IMR-90 (cell line): ENCODE data around the gene AGAP1. TPM values are rescaled to one million over a fixed set of nuclear protein-coding genes. Genes with fewer than 3 reads are reported as not detected.

ENCODE experiments used
- ATAC-seq: fragments of 200-7000 bp; cut with Tn5 transposase; 2 replicates; pipeline ENCODE4 v1.9.1; 2020; ENCODE audit warnings: low read depth, mild to moderate bottlenecking, moderate library complexity
- BruUV-seq: library from RNA; stranded (reverse); fragments of 400-500 nt; replicated peaks from 2 replicates; lab custom pipeline; 2021; lab: Mats Ljungman, UMichigan
- CTCF ChIA-PET: fragments of 300-600 bp; formaldehyde crosslinking; extraction: SDS; loops from one replicate; lab custom pipeline; 2021; ENCODE audit warnings: antibody characterized with exemption; lab: Yijun Ruan, JAX
- POLR2A ChIA-PET: fragments of 300-600 bp; sonication (Branson Sonifier 250); formaldehyde crosslinking; loops from one replicate; lab custom pipeline; 2022; ENCODE audit warnings: antibody characterized with exemption; ENCODE audit not compliant: unreplicated experiment; lab: Charles Lee
- DNase-seq: peaks from one replicate; pipeline ENCODE4 v3.0.0; 2013
- H2AFZ ChIP-seq: replicated peaks from 2 replicates; pipeline ENCODE3; 2013; ENCODE audit warnings: low read length, mild to moderate bottlenecking; ENCODE audit not compliant: poor library complexity
- H2AK5ac ChIP-seq: 2 replicates; pipeline ENCODE4 v1.6.1; 2013; ENCODE audit warnings: low read depth, low read length, inconsistent platforms
- H2AK9ac ChIP-seq: replicated peaks from 2 replicates; pipeline ENCODE3; 2013; ENCODE audit warnings: mild to moderate bottlenecking, low read depth, low read length, moderate library complexity; ENCODE audit not compliant: poor library complexity
- H2BK120ac ChIP-seq: 2 replicates; pipeline ENCODE4 v1.6.1; 2013; ENCODE audit warnings: low read depth, low read length, inconsistent platforms
- H2BK15ac ChIP-seq: 3 replicates; pipeline ENCODE4 v1.6.1; 2013; ENCODE audit warnings: low read depth, low read length, inconsistent platforms
- H2BK20ac ChIP-seq: 2 replicates; pipeline ENCODE4 v1.6.1; 2013; ENCODE audit warnings: low read depth, mild to moderate bottlenecking, inconsistent platforms, low read length, moderate library complexity
- H2BK5ac ChIP-seq: 2 replicates; pipeline ENCODE4 v1.6.1; 2013; ENCODE audit warnings: mild to moderate bottlenecking, low read depth, low read length, inconsistent platforms; ENCODE audit not compliant: poor library complexity, severe bottlenecking
- H3K14ac ChIP-seq: replicated peaks from 2 replicates; pipeline ENCODE4 v1.6.1; 2013; ENCODE audit warnings: low read depth, low read length, inconsistent platforms
- H3K18ac ChIP-seq: 2 replicates; pipeline ENCODE4 v1.6.1; 2013; ENCODE audit warnings: low read depth, low read length, control low read depth
- H3K23ac ChIP-seq: 2 replicates; pipeline ENCODE4 v1.6.1; 2013; ENCODE audit warnings: low read depth, low read length, inconsistent platforms
- H3K27ac ChIP-seq: 2 replicates; pipeline ENCODE4 v1.5.1; 2013; ENCODE audit warnings: mild to moderate bottlenecking, control low read depth, low read length; ENCODE audit not compliant: insufficient read depth
- H3K27me3 ChIP-seq: 2 replicates; pipeline ENCODE4 v1.6.1; 2013; ENCODE audit warnings: low read length; ENCODE audit not compliant: control insufficient read depth, insufficient read depth
- H3K36me3 ChIP-seq: 2 replicates; pipeline ENCODE4 v1.6.1; 2013; ENCODE audit warnings: low read length, mixed read lengths; ENCODE audit not compliant: control insufficient read depth, insufficient read depth
- H3K4ac ChIP-seq: 2 replicates; pipeline ENCODE4 v1.6.1; 2013; ENCODE audit warnings: low read depth, low read length, inconsistent platforms
- H3K4me1 ChIP-seq: 2 replicates; pipeline ENCODE4 v1.6.1; 2013; ENCODE audit warnings: low read length, mixed read lengths; ENCODE audit not compliant: control insufficient read depth, insufficient read depth
- H3K4me2 ChIP-seq: 2 replicates; pipeline ENCODE4 v1.6.1; 2013; ENCODE audit warnings: low read depth, mild to moderate bottlenecking, control low read depth, low read length, moderate library complexity
- H3K4me3 ChIP-seq: 2 replicates; pipeline ENCODE4 v1.5.1; 2013; ENCODE audit warnings: low read depth, mild to moderate bottlenecking, control low read depth, low read length, moderate library complexity; ENCODE audit not compliant: insufficient read depth
- H3K56ac ChIP-seq: 2 replicates; pipeline ENCODE4 v1.6.1; 2013; ENCODE audit warnings: low read length, inconsistent platforms; ENCODE audit not compliant: insufficient read depth; ENCODE audit errors: extremely low read depth
- H3K79me1 ChIP-seq, 2 experiments: 2 replicates each; pipeline ENCODE4 v1.6.1; 2013; ENCODE audit warnings: low read length in 2 of 2, inconsistent platforms in 1 of 2, low read depth in 1 of 2
- H3K9ac ChIP-seq: 2 replicates; pipeline ENCODE4 v1.6.1; 2013; ENCODE audit warnings: low read depth, low read length, control low read depth
- H3K9me1 ChIP-seq: 2 replicates; pipeline ENCODE4 v1.6.1; 2013; ENCODE audit warnings: low read length, inconsistent platforms; ENCODE audit not compliant: insufficient read depth
- H3K9me3 ChIP-seq: 2 replicates; pipeline ENCODE4 v1.6.1; 2013; ENCODE audit warnings: low read length; ENCODE audit not compliant: control insufficient read depth, insufficient read depth
- H4K20me1 ChIP-seq: 2 replicates; pipeline ENCODE4 v1.6.1; 2013; ENCODE audit warnings: low read length, inconsistent platforms; ENCODE audit not compliant: insufficient read depth
- H4K5ac ChIP-seq: 2 replicates; pipeline ENCODE4 v1.6.1; 2013; ENCODE audit warnings: mild to moderate bottlenecking, low read depth, low read length, control low read depth
- H4K8ac ChIP-seq, 2 experiments: 2 replicates each; pipeline ENCODE4 v1.6.1; 2013; ENCODE audit warnings: low read depth in 2 of 2, low read length in 2 of 2, control low read depth in 1 of 2, inconsistent platforms in 1 of 2
- H4K91ac ChIP-seq: 2 replicates; pipeline ENCODE4 v1.6.1; 2013; ENCODE audit warnings: low read depth, low read length, inconsistent platforms; ENCODE audit not compliant: insufficient read depth
- BHLHE40 ChIP-seq: fragments of 150-350 bp; IDR thresholded peaks from 2 replicates; pipeline ENCODE4 v1.6.1; 2016; ENCODE audit warnings: mild to moderate bottlenecking, low read depth, low read length
- CEBPB ChIP-seq: IDR thresholded peaks from 2 replicates; pipeline ENCODE4 v1.6.1; 2012; ENCODE audit warnings: low read depth, low read length, improper control_type of control experiment
- MAFK ChIP-seq: IDR thresholded peaks from 2 replicates; pipeline ENCODE4 v1.6.1; 2012; ENCODE audit warnings: low read depth, low read length, improper control_type of control experiment
- MAZ ChIP-seq: IDR thresholded peaks from 2 replicates; pipeline ENCODE4 v1.6.1; 2012; ENCODE audit warnings: low read depth, mild to moderate bottlenecking, low read length, improper control_type of control experiment, moderate library complexity, borderline replicate concordance
- MXI1 ChIP-seq: IDR thresholded peaks from 2 replicates; pipeline ENCODE4 v1.6.1; 2012; ENCODE audit warnings: low read depth, mild to moderate bottlenecking, low read length, moderate library complexity, borderline replicate concordance
- NFE2L2 ChIP-seq: fragments of 150-350 bp; IDR thresholded peaks from 2 replicates; pipeline ENCODE4 v1.6.1; 2016; ENCODE audit warnings: low read depth, mild to moderate bottlenecking, low read length
- POLR2A ChIP-seq: IDR thresholded peaks from 2 replicates; pipeline ENCODE4 v1.6.1; 2012; ENCODE audit warnings: mild to moderate bottlenecking, low read depth, low read length
- RAD21 ChIP-seq: IDR thresholded peaks from 2 replicates; pipeline ENCODE4 v1.6.1; 2012; ENCODE audit warnings: low read length, improper control_type of control experiment
- RCOR1 ChIP-seq: IDR thresholded peaks from 2 replicates; pipeline ENCODE4 v1.6.1; 2012; ENCODE audit warnings: mild to moderate bottlenecking, low read length, improper control_type of control experiment; ENCODE audit not compliant: insufficient replicate concordance
- RFX5 ChIP-seq: IDR thresholded peaks from 2 replicates; pipeline ENCODE4 v1.8.0; 2012; ENCODE audit warnings: low read depth, mild to moderate bottlenecking, low read length, moderate library complexity
- SMC3 ChIP-seq: fragments of 150-350 bp; IDR thresholded peaks from 2 replicates; pipeline ENCODE4 v1.6.1; 2016; ENCODE audit warnings: low read depth, mild to moderate bottlenecking, antibody characterized with exemption, low read length, moderate library complexity
- WGBS, 2 experiments: methylation state at CpG; one replicate each; pipeline versions ENCODE4 v1.1.5 to v1.1.7; 2013; ENCODE audit warnings: missing lambda C conversion rate in 2 of 2; ENCODE audit not compliant: insufficient read length in 1 of 2; ENCODE audit errors: extremely low coverage in 2 of 2; 5-methylcytosine and 5-hydroxymethylcytosine counted together
- dilution Hi-C: fragments of 300-500 bp; cut with HindIII; formaldehyde crosslinking; loops from one replicate; pipeline ENCODE4 v1.14.3; 2018; ENCODE audit warnings: low sequenced_read_pairs; ENCODE audit not compliant: unreplicated experiment
- in situ Hi-C: fragments of 300-500 bp; cut with MboI; formaldehyde crosslinking; loops from 3 replicates; pipeline ENCODE4 v1.14.3; 2019; ENCODE audit warnings: low sequenced_read_pairs, inconsistent platforms, mixed read lengths
- intact Hi-C: fragments of 100-400 bp; cut with micrococcal nuclease; formaldehyde crosslinking; loops from 2 replicates; pipeline ENCODE4 v1.10.0; 2022
- polyA plus RNA-seq, 3 experiments: library from polyadenylated mRNA; depleted of rRNA; stranded (reverse); fragments of >200 nt; gene quantifications; 2 replicates each; pipeline ENCODE4 v1.2.3, GENCODE V29; 2012; ENCODE audit warnings: low replicate concordance in 1 of 3
- total RNA-seq: library from RNA; depleted of rRNA; stranded (reverse); fragments of >200 nt; gene quantifications from 2 replicates; pipeline ENCODE4 v1.2.3, GENCODE V29; 2012
- TF ChIP-seq, protein P1 (sequence below): fragments of 150-350 bp; IDR thresholded peaks from 2 replicates; pipeline ENCODE4 v1.6.1; 2016; ENCODE audit warnings: low read depth, mild to moderate bottlenecking, low read length, moderate library complexity, borderline replicate concordance
- TF ChIP-seq, protein P2 (sequence below): conservative IDR thresholded peaks from 2 replicates; pipeline ENCODE4 v1.5.1; 2012; ENCODE audit warnings: mild to moderate bottlenecking, low read depth, low read length, improper control_type of control experiment
- TF ChIP-seq, protein P3 (sequence below): fragments of 150-350 bp; IDR thresholded peaks from 2 replicates; pipeline ENCODE4 v1.6.1; 2017; ENCODE audit warnings: mild to moderate bottlenecking, antibody characterized with exemption, low read length, low read depth

Gene AGAP1
- total and polyA plus RNA-seq, 2 of the 4 experiments (the other 2 are of a cell fraction), result 15.1 to 16.4 TPM

DNA sequence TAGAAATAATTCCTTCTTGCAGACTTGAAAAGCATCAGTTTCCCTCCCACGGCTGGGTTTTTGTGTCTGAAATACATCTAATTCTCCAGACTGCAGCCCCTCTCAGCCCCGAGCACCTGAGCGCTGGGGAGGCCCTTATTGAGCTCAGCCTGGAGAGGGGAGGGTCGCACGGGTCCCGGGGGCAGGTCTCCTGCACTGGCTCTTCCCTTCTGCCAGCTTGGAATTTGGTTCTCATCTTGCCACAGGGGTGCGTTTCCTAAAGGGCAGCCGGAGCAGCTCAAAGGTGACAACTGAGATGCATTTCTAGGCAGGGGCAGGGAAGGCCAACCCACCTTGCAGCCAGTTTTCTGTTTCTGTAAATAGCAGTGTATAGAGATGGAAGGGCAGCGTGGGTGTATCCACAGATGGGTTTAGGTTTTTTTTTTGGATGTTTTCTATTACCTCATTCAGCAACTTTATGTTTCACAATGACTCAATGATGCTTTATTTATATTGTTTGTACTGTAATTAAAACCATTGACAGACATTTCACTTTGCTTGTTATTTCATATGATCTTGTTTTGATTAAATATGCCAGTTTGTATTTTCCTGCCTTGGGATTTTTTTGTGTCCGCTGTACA, 637.3 kb downstream of the AGAP1 start:
- Histone ChIP-seq H3K9me3 (no peaks in the 10 kb centered on the region), H4K5ac (no peak overlapping the region), H2BK5ac (no peak overlapping the region), H3K14ac (no peak overlapping the region), H2AFZ (no peak overlapping the region), H3K27me3 (no peaks in the 10 kb centered on the region), H3K18ac (no peak overlapping the region), H2BK120ac (no peak overlapping the region), H2AK9ac (no peak overlapping the region), H3K4me1 (no peaks in the 10 kb centered on the region), H3K4me2 (no peak overlapping the region), H3K27ac (no peak overlapping the region), H3K36me3 (no peaks in the 10 kb centered on the region), H4K8ac (no peak overlapping the region), H3K4me3 (no peak overlapping the region), H3K4ac (no peak overlapping the region), H2BK20ac (no peak overlapping the region), H3K23ac (no peak overlapping the region), H4K20me1 (no peaks in the 10 kb centered on the region), H3K9me1 (no peaks in the 10 kb centered on the region; the same call in 1 of the 2 replicates), H3K56ac (no peak overlapping the region), H2AK5ac (no peak overlapping the region), H3K9ac (no peak overlapping the region), H4K91ac (no peak overlapping the region), H3K79me1 (no peaks in the 10 kb centered on the region), H2BK15ac (no peak overlapping the region)
- dilution Hi-C loops, result no loop called here
- in situ Hi-C loops, result no loop called here
- TF ChIP-seq RAD21 (no peak), POLR2A (no peak), CEBPB (no peak), MAZ (no peak), NFE2L2 (no peak), SMC3 (no peak), MXI1 (no peak), MAFK (no peak), RFX5 (no peak), RCOR1 (no peak), BHLHE40 (no peak)
- TF ChIP-seq, protein P1, sequence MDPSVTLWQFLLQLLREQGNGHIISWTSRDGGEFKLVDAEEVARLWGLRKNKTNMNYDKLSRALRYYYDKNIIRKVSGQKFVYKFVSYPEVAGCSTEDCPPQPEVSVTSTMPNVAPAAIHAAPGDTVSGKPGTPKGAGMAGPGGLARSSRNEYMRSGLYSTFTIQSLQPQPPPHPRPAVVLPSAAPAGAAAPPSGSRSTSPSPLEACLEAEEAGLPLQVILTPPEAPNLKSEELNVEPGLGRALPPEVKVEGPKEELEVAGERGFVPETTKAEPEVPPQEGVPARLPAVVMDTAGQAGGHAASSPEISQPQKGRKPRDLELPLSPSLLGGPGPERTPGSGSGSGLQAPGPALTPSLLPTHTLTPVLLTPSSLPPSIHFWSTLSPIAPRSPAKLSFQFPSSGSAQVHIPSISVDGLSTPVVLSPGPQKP, result no peak
- TF ChIP-seq, protein P2, sequence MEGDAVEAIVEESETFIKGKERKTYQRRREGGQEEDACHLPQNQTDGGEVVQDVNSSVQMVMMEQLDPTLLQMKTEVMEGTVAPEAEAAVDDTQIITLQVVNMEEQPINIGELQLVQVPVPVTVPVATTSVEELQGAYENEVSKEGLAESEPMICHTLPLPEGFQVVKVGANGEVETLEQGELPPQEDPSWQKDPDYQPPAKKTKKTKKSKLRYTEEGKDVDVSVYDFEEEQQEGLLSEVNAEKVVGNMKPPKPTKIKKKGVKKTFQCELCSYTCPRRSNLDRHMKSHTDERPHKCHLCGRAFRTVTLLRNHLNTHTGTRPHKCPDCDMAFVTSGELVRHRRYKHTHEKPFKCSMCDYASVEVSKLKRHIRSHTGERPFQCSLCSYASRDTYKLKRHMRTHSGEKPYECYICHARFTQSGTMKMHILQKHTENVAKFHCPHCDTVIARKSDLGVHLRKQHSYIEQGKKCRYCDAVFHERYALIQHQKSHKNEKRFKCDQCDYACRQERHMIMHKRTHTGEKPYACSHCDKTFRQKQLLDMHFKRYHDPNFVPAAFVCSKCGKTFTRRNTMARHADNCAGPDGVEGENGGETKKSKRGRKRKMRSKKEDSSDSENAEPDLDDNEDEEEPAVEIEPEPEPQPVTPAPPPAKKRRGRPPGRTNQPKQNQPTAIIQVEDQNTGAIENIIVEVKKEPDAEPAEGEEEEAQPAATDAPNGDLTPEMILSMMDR, result no peak
- TF ChIP-seq, protein P3, sequence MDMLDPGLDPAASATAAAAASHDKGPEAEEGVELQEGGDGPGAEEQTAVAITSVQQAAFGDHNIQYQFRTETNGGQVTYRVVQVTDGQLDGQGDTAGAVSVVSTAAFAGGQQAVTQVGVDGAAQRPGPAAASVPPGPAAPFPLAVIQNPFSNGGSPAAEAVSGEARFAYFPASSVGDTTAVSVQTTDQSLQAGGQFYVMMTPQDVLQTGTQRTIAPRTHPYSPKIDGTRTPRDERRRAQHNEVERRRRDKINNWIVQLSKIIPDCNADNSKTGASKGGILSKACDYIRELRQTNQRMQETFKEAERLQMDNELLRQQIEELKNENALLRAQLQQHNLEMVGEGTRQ, result no peak
- no TSS peak for BruUV-seq
- ATAC-seq (no peak), DNase-seq (no peak)
- ChIA-PET CTCF (no interaction called here), POLR2A (no interaction called here)
- intact Hi-C loops, result no loop called here
- no CpG with 5 or more reads among the region's 10 CpGs for WGBS, 2 experiments
